PFSK-1 (cell line): Measurements from ENCODE around the gene ACOT7.

Experiments
- POLR2AphosphoS5 ChIP-seq: IDR thresholded peaks from 2 replicates; pipeline ENCODE4 v1.6.1; 2012; ENCODE audit warnings: low read depth, mild to moderate bottlenecking, control low read depth, low read length, moderate library complexity
- TAF1 ChIP-seq: IDR thresholded peaks from 2 replicates; pipeline ENCODE4 v1.6.1; 2012; ENCODE audit warnings: low read length, control low read depth, borderline replicate concordance; ENCODE audit not compliant: insufficient read depth
- TF ChIP-seq, protein P1 (sequence below), 2 experiments: IDR thresholded peaks; 2 replicates each; pipeline versions ENCODE4 v1.6.1 to v1.8.0; 2011 to 2012; ENCODE audit warnings: low read depth in 2 of 2, low read length in 2 of 2, control low read depth in 1 of 2, inconsistent platforms in 1 of 2, mild to moderate bottlenecking in 1 of 2, moderate library complexity in 1 of 2; ENCODE audit not compliant: insufficient read depth in 1 of 2

DNA sequence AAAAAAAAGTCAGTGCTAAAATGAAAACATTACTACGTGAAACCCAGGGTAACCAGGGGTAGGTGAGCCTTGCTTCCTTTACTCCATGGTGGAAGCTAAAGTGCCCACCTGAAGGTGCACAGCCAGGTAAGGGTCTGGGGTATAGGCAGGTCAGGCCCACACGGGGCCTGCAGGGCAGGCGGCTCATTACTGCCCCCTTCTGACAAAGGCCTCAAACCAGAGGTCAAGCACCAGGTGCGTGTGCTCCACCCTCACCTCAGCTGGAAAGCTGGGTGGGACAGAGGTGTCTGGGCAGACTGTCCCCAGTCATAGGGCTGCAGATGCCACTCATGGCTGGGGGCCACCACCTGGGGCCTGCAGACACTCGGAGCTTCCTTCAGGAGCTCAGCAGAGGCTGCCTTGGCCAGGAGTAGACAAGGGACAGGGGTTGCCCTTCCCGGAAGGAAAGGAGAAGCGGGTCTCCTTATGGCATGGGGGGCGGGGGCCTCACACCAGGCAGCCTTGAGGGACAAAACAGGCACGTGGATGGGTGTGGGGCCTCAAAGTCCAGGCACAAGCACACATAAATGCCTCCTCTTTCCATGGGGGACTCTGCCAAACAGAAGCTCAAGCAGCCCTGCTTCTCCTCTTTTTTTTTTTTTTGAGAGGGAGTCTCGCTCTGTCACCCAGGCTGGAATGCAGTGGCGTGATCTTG lies 36.2 kb downstream of the ACOT7 start:
- TF ChIP-seq TAF1 (no peak), POLR2AphosphoS5 (no peak)
- TF ChIP-seq, protein P1, sequence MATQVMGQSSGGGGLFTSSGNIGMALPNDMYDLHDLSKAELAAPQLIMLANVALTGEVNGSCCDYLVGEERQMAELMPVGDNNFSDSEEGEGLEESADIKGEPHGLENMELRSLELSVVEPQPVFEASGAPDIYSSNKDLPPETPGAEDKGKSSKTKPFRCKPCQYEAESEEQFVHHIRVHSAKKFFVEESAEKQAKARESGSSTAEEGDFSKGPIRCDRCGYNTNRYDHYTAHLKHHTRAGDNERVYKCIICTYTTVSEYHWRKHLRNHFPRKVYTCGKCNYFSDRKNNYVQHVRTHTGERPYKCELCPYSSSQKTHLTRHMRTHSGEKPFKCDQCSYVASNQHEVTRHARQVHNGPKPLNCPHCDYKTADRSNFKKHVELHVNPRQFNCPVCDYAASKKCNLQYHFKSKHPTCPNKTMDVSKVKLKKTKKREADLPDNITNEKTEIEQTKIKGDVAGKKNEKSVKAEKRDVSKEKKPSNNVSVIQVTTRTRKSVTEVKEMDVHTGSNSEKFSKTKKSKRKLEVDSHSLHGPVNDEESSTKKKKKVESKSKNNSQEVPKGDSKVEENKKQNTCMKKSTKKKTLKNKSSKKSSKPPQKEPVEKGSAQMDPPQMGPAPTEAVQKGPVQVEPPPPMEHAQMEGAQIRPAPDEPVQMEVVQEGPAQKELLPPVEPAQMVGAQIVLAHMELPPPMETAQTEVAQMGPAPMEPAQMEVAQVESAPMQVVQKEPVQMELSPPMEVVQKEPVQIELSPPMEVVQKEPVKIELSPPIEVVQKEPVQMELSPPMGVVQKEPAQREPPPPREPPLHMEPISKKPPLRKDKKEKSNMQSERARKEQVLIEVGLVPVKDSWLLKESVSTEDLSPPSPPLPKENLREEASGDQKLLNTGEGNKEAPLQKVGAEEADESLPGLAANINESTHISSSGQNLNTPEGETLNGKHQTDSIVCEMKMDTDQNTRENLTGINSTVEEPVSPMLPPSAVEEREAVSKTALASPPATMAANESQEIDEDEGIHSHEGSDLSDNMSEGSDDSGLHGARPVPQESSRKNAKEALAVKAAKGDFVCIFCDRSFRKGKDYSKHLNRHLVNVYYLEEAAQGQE (IDR thresholded peaks at IDR 0.05; ENCODE audit: insufficient read depth in 1 of 2, low read depth in 2 of 2, low read length in 2 of 2) = no peak
